Measurements from ENCODE around the gene GNAT1.

GNAT1 gene

GRCh38 chr3:50245251-50245745, 53.9 kb downstream of the GNAT1 start:
- TF ChIP-seq, protein P1, sequence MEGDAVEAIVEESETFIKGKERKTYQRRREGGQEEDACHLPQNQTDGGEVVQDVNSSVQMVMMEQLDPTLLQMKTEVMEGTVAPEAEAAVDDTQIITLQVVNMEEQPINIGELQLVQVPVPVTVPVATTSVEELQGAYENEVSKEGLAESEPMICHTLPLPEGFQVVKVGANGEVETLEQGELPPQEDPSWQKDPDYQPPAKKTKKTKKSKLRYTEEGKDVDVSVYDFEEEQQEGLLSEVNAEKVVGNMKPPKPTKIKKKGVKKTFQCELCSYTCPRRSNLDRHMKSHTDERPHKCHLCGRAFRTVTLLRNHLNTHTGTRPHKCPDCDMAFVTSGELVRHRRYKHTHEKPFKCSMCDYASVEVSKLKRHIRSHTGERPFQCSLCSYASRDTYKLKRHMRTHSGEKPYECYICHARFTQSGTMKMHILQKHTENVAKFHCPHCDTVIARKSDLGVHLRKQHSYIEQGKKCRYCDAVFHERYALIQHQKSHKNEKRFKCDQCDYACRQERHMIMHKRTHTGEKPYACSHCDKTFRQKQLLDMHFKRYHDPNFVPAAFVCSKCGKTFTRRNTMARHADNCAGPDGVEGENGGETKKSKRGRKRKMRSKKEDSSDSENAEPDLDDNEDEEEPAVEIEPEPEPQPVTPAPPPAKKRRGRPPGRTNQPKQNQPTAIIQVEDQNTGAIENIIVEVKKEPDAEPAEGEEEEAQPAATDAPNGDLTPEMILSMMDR (IDR thresholded peaks at IDR 0.05) = no peak

DNA sequence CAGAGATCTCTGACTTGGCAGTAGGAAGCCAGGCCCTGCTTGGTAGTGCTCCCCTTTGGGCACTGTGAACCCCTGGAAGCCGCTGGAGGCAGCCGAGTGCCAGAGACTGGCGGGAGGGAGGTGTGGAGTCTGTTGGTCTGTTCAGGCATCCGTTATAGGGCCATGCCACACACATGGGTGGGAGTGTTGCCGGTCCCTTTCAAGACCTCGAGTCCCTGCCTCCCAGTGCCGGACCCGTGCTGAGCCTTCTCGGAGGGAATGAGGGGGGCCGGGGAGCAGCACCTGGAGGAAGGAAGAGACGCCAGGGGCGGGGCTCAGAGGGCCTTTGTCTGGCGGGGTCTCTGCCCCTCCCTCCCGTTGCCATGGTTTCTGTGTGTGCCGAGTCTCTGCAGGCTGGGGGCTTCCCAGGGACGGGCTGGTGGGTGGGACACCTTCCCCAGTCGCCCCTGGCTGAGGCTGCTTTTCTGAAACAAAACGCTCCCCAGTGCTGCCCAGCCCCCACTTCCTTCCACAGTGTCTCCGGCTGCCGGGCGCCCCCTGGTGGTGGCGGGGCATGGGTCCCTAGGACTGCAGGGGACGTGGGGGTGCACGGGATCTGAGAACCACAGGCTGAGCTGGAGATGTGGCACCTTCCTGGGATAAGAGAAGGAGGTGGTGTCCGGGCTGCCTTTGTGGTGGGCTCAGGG, 54.6 kb downstream of the GNAT1 start:
- TF ChIP-seq, protein P1 (IDR thresholded peaks at IDR 0.05) = peak; percentile 98

- TF ChIP-seq, protein P1 (IDR thresholded peaks at IDR 0.05) = peak; percentile 66
These were observed 55.1 kb downstream of the GNAT1 start for GRCh38 chr3:50246517-50246954.

Data from LNCAP (cell line).